WERI-Rb-1 (cell line): ENCODE measurements around the gene INPP5E.

Source experiments
- DNase-seq: peaks from one replicate; pipeline ENCODE4 v3.0.0-alpha.2; 2020
- H3K27ac ChIP-seq: fragments of 250-450 bp; sonication (Bioruptor Pico); 2 replicates; pipeline ENCODE4 v1.5.1; 2020; ENCODE audit warnings: mild to moderate bottlenecking, moderate library complexity
- H3K27me3 ChIP-seq: fragments of 250-450 bp; sonication (Bioruptor Pico); 2 replicates; pipeline ENCODE4 v1.5.1; 2021; ENCODE audit warnings: mild to moderate bottlenecking, low read depth, moderate library complexity; ENCODE audit not compliant: insufficient read depth, severe bottlenecking
- H3K36me3 ChIP-seq: fragments of 250-450 bp; sonication (Bioruptor Pico); 2 replicates; pipeline ENCODE4 v1.5.1; 2020; ENCODE audit warnings: mild to moderate bottlenecking, moderate library complexity
- H3K4me3 ChIP-seq: 2 replicates; pipeline ENCODE4 v1.5.1; 2011; ENCODE audit warnings: low read depth, mild to moderate bottlenecking, control low read depth, low read length
- H3K9me3 ChIP-seq: fragments of 250-450 bp; sonication (Bioruptor Pico); 2 replicates; pipeline ENCODE4 v1.5.1; 2021; ENCODE audit warnings: mild to moderate bottlenecking, moderate library complexity; ENCODE audit not compliant: severe bottlenecking
- TF ChIP-seq, protein P1 (sequence below): IDR thresholded peaks from 2 replicates; pipeline ENCODE4 v1.5.1; 2011; ENCODE audit warnings: low read depth, mild to moderate bottlenecking, control low read depth, inconsistent platforms, low read length

Gene INPP5E

DNA sequence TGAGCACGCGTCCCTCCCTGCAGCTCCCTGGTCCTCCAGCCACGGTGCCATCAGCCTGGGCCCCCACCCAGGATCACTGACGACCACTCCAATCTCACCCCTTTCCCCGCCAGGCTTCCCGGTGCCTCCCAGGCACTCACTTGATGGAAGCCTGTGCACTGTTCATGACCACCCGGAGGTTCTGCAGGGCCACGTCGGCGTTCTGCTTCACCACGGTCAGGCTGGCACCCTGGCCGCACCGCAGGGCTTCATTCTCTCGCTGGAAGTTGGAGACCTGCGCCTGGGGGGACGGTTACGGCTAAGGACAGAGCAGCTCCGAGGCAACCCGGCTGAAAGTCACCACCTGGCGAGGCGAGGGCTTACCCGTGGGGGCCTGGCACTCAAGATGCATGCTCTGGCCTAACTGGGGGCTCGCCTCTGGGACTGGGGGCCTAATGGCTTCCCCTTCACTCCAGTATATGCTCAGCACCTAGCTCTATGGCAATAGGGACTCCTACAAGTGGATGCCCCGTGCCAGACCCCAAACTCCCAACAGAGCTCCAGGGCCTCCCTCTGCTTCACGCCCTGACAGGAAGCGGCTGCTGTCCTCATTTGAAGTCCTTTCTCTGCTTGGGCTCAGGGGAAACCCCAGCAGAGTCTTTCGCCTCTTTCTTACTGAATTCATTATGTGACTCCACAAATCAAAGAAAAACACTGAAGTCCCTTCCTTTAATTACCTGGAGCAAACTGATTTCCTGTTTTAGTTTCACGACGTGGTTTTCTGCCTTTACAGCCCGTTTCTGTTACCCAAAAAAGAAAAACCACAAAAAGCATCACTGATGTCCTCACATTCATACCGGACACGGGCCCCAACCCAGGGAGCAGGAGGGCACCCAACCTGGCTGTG lies 35.5 kb downstream of the INPP5E start:
- Histone ChIP-seq H3K27ac (no peak overlapping the region), H3K4me3 (no peak overlapping the region), H3K36me3 (peaks cover 45% of the 10 kb centered on the region), H3K27me3 (no peaks in the 10 kb centered on the region), H3K9me3 (no peaks in the 10 kb centered on the region)
- TF ChIP-seq, protein P1, sequence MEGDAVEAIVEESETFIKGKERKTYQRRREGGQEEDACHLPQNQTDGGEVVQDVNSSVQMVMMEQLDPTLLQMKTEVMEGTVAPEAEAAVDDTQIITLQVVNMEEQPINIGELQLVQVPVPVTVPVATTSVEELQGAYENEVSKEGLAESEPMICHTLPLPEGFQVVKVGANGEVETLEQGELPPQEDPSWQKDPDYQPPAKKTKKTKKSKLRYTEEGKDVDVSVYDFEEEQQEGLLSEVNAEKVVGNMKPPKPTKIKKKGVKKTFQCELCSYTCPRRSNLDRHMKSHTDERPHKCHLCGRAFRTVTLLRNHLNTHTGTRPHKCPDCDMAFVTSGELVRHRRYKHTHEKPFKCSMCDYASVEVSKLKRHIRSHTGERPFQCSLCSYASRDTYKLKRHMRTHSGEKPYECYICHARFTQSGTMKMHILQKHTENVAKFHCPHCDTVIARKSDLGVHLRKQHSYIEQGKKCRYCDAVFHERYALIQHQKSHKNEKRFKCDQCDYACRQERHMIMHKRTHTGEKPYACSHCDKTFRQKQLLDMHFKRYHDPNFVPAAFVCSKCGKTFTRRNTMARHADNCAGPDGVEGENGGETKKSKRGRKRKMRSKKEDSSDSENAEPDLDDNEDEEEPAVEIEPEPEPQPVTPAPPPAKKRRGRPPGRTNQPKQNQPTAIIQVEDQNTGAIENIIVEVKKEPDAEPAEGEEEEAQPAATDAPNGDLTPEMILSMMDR = no peak
- DNase-seq = no peak

DNA sequence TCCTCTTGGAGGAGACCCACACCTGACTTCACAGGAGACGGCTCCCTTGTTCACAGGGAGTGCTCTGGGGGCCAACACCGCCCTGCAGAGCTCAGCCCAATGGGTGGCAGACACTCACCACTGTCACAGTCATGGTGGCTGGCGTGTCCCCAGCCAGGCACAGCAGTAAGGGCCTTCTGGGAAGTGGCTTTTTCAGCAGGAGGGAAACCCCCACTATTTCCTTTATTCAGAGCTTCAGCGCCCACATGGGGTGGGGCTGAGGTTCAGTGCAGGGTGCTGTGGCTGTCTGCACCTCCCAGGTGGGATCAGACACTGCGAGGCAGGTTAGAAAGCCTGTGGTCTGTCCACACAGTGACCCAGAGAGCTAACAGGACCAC lies 36.1 kb downstream of the INPP5E start:
- no peak for DNase-seq
- no peaks in the 10 kb centered on the region for H3K9me3 ChIP-seq
- no peak overlapping the region for H3K27ac ChIP-seq
- H3K36me3 ChIP-seq = peaks cover 49% of the 10 kb centered on the region
- H3K27me3 ChIP-seq = no peaks in the 10 kb centered on the region
- TF ChIP-seq, protein P1 = no peak
- no peak overlapping the region for H3K4me3 ChIP-seq

DNA sequence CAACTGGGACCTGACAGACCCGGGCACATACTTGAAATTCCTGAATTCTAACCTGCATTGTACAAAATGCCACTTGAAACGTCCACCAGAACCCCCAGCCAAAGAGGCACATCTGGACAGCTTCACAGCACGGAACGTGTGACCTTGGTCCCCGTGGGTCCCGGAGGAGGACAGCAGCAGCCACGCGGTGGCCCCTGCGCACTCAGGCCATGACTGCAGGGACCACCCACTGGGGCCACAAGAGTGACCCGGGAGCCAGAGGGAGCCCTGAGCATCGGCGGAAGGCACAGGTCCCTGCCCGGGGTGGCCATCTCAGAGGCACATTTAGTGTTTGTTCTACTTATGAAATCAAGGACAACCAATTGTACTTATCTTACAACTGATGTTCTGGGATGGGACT lies 37.6 kb downstream of the INPP5E start:
- no peak overlapping the region for H3K4me3 ChIP-seq
- TF ChIP-seq, protein P1 = no peak
- DNase-seq = no peak
- H3K27ac ChIP-seq = no peak overlapping the region
- H3K27me3 ChIP-seq = no peaks in the 10 kb centered on the region
- H3K9me3 ChIP-seq = no peaks in the 10 kb centered on the region
- peaks cover 53% of the 10 kb centered on the region for H3K36me3 ChIP-seq

DNA sequence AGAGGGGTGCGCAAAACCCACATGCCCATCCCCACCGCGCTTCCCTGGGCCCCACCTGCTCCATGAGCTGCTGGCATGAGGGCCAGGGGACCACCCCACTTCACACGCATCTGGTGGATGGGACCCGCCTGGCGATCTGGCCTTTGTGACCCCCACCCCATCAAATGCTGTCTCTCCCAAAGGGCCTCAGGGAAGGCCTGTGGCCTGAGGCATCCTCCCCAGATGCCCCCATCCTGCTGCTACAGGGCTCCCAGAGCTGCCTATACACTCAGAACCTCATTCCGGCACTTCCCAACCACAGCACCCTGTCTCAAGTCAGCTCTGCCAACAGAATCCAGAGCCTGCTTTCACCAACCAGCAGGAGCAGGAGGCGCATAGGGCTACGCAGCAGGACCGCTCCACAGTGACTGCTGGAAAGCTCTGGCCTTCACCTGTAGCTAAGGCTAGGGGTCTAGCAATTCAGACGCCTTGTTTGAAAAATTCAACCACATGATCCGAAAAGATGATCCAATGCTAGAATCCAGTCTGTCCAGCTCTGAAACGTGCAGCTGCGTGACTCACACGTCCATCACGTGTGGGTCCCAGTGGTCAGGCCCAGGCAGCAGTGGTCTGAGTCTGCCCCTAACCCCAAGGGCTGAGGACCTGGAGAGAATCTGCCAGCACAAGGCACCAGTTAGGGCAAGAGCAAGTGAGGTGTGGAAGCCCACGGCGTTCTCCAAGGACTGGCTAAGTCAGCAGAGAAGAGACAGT lies 38.3 kb downstream of the INPP5E start:
- no peak overlapping the region for H3K27ac ChIP-seq
- TF ChIP-seq, protein P1 = no peak
- H3K9me3 ChIP-seq = no peaks in the 10 kb centered on the region
- H3K4me3 ChIP-seq = no peak overlapping the region
- H3K36me3 ChIP-seq = peaks cover 53% of the 10 kb centered on the region
- no peaks in the 10 kb centered on the region for H3K27me3 ChIP-seq
- no peak for DNase-seq

DNA sequence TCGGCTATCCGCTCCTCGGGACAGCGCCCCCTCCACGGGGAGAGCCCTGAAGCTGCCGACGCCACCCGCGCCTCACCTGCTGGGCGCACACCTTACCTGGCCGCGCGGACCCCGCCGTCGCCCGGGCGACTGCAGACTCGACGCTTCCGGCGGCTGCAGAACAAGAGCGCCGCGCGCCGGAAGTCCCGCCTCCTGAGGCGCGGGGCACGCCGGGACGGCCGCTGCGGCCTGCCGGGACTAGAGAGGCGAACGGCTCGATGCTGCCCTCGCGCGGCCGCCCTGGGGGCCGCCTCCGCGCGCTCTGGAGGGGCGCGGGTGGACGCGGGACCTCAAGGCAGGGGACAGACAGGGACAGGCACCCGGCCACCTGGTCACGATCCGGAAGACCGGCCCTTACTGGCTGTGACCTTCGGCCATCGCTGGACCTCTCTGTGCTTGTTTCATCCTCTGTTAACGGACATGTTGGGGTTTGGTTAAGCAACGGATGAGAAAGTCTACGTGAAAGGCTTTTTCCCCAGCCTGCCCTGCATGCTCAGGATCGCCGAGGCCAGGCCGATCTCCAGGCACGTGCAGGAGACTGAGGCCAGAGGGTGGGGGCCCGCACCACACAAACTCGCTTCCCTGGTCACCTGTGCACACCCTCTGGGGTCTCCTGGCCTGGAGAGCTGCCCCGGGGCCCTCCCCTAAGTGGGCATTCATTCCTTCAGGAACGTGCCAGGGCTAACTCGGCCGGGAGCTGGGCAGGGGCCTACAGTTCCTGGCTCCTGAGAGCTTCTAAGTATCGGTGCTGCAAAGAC lies 39.4 kb downstream of the INPP5E start, which contains the start of gene SNAPC4:
SNAPC4 (minus strand) TSS at position 133 of the 797 bp plus-strand sequence. CDS start 1,742 bp downstream, outside the sequence.
- Histone ChIP-seq H3K27me3 (no peaks in the 10 kb centered on the region), H3K36me3 (peaks cover 52% of the 10 kb centered on the region), H3K9me3 (no peaks in the 10 kb centered on the region), H3K27ac (peak within 1 kb of the TSS; percentile 76), H3K4me3 (peak within 1 kb of the TSS; percentile 78)
- TF ChIP-seq, protein P1 = peak; percentile 88
- peak; percentile 86 for DNase-seq
